DOHH2 (cell line): Measurements from ENCODE around the gene ECEL1.

Experiments
- H3F3A ChIP-seq: fragments of 200-600 bp; sonication (generic), shearing (Covaris generic); 2 replicates; pipeline ENCODE4 v1.6.0; 2016; ENCODE audit warnings: antibody characterized with exemption, mild to moderate bottlenecking; ENCODE audit not compliant: control insufficient read depth, insufficient read depth
- H3K27ac ChIP-seq: fragments of 200-600 bp; sonication (generic); 2 replicates; pipeline ENCODE4 v1.5.1; 2014; ENCODE audit warnings: low read depth, mild to moderate bottlenecking, low read length, moderate library complexity
- H3K27me3 ChIP-seq: fragments of 200-600 bp; sonication (generic); 2 replicates; pipeline ENCODE4 v1.6.1; 2014; ENCODE audit warnings: mild to moderate bottlenecking, low read length, mixed read lengths; ENCODE audit not compliant: control insufficient read depth
- H3K36me3 ChIP-seq: fragments of 200-600 bp; sonication (generic); 2 replicates; pipeline ENCODE4 v1.6.1; 2014; ENCODE audit warnings: mild to moderate bottlenecking, low read length, moderate library complexity, mixed read lengths; ENCODE audit not compliant: control insufficient read depth
- H3K4me1 ChIP-seq: fragments of 200-600 bp; sonication (generic); 2 replicates; pipeline ENCODE4 v1.6.1; 2014; ENCODE audit warnings: mild to moderate bottlenecking, low read length, mixed read lengths; ENCODE audit not compliant: control insufficient read depth
- H3K4me2 ChIP-seq: fragments of 200-600 bp; sonication (generic); 2 replicates; pipeline ENCODE4 v1.6.0; 2014; ENCODE audit warnings: mild to moderate bottlenecking, low read length, moderate library complexity
- H3K4me3 ChIP-seq: fragments of 200-600 bp; sonication (generic); 2 replicates; pipeline ENCODE4 v1.5.1; 2014; ENCODE audit warnings: mild to moderate bottlenecking, low read length, mixed read lengths
- H3K79me2 ChIP-seq: fragments of 200-600 bp; sonication (generic); 2 replicates; pipeline ENCODE4 v1.6.1; 2014; ENCODE audit warnings: mild to moderate bottlenecking, low read length, mixed read lengths; ENCODE audit not compliant: control insufficient read depth
- H3K9me2 ChIP-seq: fragments of 200-600 bp; sonication (generic); replicated peaks from 2 replicates; pipeline ENCODE4 v1.6.1; 2014; ENCODE audit warnings: mild to moderate bottlenecking, low read length, mixed read lengths; ENCODE audit not compliant: control insufficient read depth
- H3K9me3 ChIP-seq: fragments of 200-600 bp; sonication (generic); 2 replicates; pipeline ENCODE4 v1.6.1; 2014; ENCODE audit warnings: antibody characterized with exemption, low read length, mixed read lengths; ENCODE audit not compliant: control insufficient read depth, insufficient read depth
- H4K20me1 ChIP-seq: fragments of 200-600 bp; sonication (generic); 2 replicates; pipeline ENCODE4 v1.6.0; 2014; ENCODE audit warnings: low read depth, mild to moderate bottlenecking, antibody characterized with exemption, low read length, moderate library complexity; ENCODE audit not compliant: control insufficient read depth, insufficient read depth
- EZH2phosphoT487 ChIP-seq: fragments of 200-600 bp; sonication (generic); IDR thresholded peaks from 2 replicates; pipeline ENCODE4 v1.6.1; 2017; ENCODE audit warnings: borderline replicate concordance, mild to moderate bottlenecking, antibody characterized with exemption, low read length, moderate library complexity, mixed read lengths
- TF ChIP-seq, protein P1 (sequence below): fragments of 200-600 bp; sonication (generic); IDR thresholded peaks from one replicate; pipeline ENCODE4 v1.5.1; 2014; ENCODE audit warnings: antibody characterized with exemption, mild to moderate bottlenecking, low read depth, low read length; ENCODE audit not compliant: poor library complexity, severe bottlenecking

The ECEL1 gene

DNA sequence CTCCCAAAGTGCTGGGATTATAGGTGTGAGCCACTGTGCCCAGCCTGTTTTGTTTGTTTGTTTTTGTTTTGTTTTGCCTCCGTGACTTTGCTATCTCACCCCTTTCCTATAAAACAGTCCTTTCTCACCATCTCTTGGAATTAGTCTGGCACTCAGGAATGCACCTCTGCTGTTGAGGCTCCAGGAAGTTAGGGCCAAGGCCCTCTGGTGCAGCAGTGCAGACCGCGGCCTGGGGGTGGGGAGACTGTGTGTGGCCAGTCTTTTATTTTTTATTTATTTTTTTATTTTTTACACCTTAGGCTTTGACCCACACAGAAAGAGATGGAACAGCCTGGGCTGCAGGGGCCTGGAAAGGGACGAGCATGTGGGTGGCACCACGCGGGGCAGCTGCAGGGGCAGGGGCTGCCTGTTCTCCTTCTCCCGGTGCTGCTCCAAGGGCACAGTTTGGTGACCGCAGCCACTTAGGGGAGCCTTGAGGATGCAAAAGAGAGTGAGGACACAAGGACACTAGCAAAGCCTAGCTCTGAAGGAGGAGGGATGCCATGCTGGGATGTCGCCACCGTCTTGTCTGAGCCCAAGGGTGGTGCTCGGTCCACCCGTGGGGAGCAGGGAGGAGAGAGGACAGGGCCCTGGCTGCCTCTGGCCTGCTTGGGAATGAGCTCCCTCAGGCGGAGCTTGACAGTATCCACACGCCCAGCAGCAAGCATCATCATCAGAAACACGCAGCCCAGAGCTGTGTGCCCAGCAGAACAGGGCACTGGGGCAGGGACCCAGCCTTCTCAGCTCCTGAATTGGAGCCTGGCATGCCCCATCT lies 51.0 kb downstream of the ECEL1 start:
- TF ChIP-seq EZH2phosphoT487: no peak
- TF ChIP-seq, protein P1, sequence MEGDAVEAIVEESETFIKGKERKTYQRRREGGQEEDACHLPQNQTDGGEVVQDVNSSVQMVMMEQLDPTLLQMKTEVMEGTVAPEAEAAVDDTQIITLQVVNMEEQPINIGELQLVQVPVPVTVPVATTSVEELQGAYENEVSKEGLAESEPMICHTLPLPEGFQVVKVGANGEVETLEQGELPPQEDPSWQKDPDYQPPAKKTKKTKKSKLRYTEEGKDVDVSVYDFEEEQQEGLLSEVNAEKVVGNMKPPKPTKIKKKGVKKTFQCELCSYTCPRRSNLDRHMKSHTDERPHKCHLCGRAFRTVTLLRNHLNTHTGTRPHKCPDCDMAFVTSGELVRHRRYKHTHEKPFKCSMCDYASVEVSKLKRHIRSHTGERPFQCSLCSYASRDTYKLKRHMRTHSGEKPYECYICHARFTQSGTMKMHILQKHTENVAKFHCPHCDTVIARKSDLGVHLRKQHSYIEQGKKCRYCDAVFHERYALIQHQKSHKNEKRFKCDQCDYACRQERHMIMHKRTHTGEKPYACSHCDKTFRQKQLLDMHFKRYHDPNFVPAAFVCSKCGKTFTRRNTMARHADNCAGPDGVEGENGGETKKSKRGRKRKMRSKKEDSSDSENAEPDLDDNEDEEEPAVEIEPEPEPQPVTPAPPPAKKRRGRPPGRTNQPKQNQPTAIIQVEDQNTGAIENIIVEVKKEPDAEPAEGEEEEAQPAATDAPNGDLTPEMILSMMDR: no peak
- H3K27ac ChIP-seq: no peak overlapping the region
- H3K9me3 ChIP-seq: no peaks in the 10 kb centered on the region
- no peaks in the 10 kb centered on the region for H3F3A ChIP-seq
- H3K27me3 ChIP-seq: no peaks in the 10 kb centered on the region
- no peaks in the 10 kb centered on the region for H3K36me3 ChIP-seq
- peaks cover 9% of the 10 kb centered on the region; the same call in 1 of the 2 replicates for H3K4me1 ChIP-seq
- no peaks in the 10 kb centered on the region for H4K20me1 ChIP-seq
- H3K79me2 ChIP-seq: no peaks in the 10 kb centered on the region
- H3K9me2 ChIP-seq: no peaks in the 10 kb centered on the region
- no peak overlapping the region for H3K4me3 ChIP-seq
- H3K4me2 ChIP-seq: no peak overlapping the region

DNA sequence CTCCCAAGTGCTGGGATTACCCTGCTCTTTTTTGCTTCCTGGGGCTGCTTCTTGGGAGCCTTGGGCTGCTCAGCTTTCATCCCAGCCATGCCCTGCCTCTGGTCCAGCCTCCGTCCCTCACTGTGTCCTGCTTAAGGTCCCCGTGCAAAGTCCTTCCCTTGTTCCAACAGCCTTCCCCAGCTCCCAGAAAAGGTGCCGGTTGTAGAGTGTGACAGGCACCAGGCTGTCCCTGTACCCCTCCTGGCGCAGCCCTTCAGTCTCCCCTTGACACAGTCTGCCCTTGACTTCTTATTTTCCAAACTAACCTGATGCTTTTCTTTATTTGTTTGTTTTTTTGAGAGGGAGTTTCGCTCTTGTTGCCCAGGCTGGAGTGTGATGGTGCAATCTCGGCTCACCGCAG lies 51.8 kb downstream of the ECEL1 start:
- H3K9me2 ChIP-seq: no peaks in the 10 kb centered on the region
- H4K20me1 ChIP-seq: no peaks in the 10 kb centered on the region
- no peak overlapping the region for H3K4me3 ChIP-seq
- H3K27ac ChIP-seq: no peak overlapping the region
- no peaks in the 10 kb centered on the region for H3F3A ChIP-seq
- no peak overlapping the region for H3K4me2 ChIP-seq
- no peaks in the 10 kb centered on the region for H3K36me3 ChIP-seq
- no peaks in the 10 kb centered on the region for H3K9me3 ChIP-seq
- no peaks in the 10 kb centered on the region for H3K79me2 ChIP-seq
- peaks cover 9% of the 10 kb centered on the region; the same call in 1 of the 2 replicates for H3K4me1 ChIP-seq
- TF ChIP-seq, protein P1: no peak
- no peak for TF ChIP-seq EZH2phosphoT487
- H3K27me3 ChIP-seq: no peaks in the 10 kb centered on the region

DNA sequence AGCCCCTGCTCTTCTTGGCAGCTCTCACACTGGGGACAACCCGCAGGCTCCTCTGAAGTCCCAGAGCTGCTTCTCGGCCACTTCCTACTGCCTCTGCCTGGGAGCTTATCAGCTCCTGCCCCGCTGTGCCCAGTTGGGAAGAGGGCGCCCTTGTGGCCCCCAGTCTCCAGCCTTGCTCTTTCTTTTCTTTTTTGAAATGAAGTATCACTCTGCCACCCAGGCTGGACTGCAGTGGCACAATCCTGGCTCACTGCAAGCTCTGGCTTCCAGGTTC lies 52.3 kb downstream of the ECEL1 start:
- Histone ChIP-seq H3F3A (no peaks in the 10 kb centered on the region), H3K4me2 (no peak overlapping the region), H3K27ac (no peak overlapping the region), H4K20me1 (no peaks in the 10 kb centered on the region), H3K27me3 (no peaks in the 10 kb centered on the region), H3K9me2 (no peaks in the 10 kb centered on the region), H3K4me3 (no peak overlapping the region), H3K9me3 (no peaks in the 10 kb centered on the region), H3K36me3 (no peaks in the 10 kb centered on the region), H3K79me2 (no peaks in the 10 kb centered on the region), H3K4me1 (peaks cover 9% of the 10 kb centered on the region; the same call in 1 of the 2 replicates)
- TF ChIP-seq, protein P1: no peak
- TF ChIP-seq EZH2phosphoT487: no peak
